ENCODE measurements around the gene ARSG.

DNA sequence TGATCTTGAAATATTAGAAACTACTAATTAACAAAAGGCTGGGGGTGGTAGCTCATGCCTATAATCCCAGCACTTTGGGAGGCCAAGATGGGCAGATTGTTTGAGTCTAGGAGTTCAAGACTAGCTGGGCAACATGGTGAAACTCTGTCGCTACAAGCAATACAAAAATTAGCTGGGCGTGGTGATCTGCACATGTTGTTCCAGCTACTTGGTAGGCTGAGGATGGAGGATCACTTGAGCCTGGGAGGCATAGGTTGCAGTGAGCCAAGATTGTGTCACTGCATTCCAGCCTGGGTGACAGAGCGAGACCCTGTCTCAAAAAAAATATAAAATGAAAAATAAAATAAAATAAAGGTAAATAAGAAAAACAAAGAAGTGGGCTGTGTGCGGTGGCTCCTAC, 66.6 kb downstream of the ARSG start:
- TF ChIP-seq CTCF (IDR thresholded peaks at IDR 0.05; ENCODE audit: poor library complexity, severe bottlenecking) (no peak), REST (IDR thresholded peaks at IDR 0.05; ENCODE audit: borderline replicate concordance) (no peak), SMC3 (conservative IDR thresholded peaks at IDR 0.05; ENCODE audit: poor library complexity) (no peak), EZH2 (IDR thresholded peaks at IDR 0.05; ENCODE audit: borderline replicate concordance, insufficient read depth, low read length, poor library complexity, severe bottlenecking) (no peak), POLR2AphosphoS5 (IDR thresholded peaks at IDR 0.05) (no peak)
